HepG2 (cell line): ENCODE results near the gene CHST4. TPM values are rescaled to one million over a fixed set of nuclear protein-coding genes. Genes with fewer than 3 reads are reported as not detected.

Experiments used
- AGO1 ChIP-seq: fragments of 200-400 bp; formaldehyde crosslinking; IDR thresholded peaks from 2 replicates; pipeline ENCODE4 v1.6.1; 2017; ENCODE audit warnings: mild to moderate bottlenecking, low read depth, low read length, moderate library complexity; ENCODE audit not compliant: poor library complexity, severe bottlenecking
- CBFB ChIP-seq: sonication (generic); formaldehyde crosslinking; IDR thresholded peaks from 2 replicates; pipeline ENCODE4 v1.4.0; 2020; ENCODE audit warnings: missing genetic modification reagents
- ETV6 ChIP-seq: sonication (generic); formaldehyde crosslinking; conservative IDR thresholded peaks from 2 replicates; pipeline ENCODE4 v1.4.0; 2020; ENCODE audit warnings: missing genetic modification reagents
- NFE2L1 ChIP-seq: sonication (generic); formaldehyde crosslinking; IDR thresholded peaks from 2 replicates; pipeline ENCODE4 v1.4.0; 2020; ENCODE audit warnings: missing genetic modification reagents, mild to moderate bottlenecking, borderline replicate concordance
- ONECUT2 ChIP-seq: sonication (generic); formaldehyde crosslinking; IDR thresholded peaks from 2 replicates; pipeline ENCODE4 v1.4.0; 2020; ENCODE audit warnings: missing genetic modification reagents
- TRAFD1 ChIP-seq: sonication (generic); formaldehyde crosslinking; IDR thresholded peaks from 2 replicates; pipeline ENCODE4 v1.5.1; 2020; ENCODE audit warnings: missing genetic modification reagents, mild to moderate bottlenecking, borderline replicate concordance
- ZNF230 ChIP-seq: sonication (generic); formaldehyde crosslinking; IDR thresholded peaks from 2 replicates; pipeline ENCODE4 v1.4.0; 2020; ENCODE audit warnings: mild to moderate bottlenecking, missing genetic modification reagents
- ZNF296 ChIP-seq: sonication (generic); formaldehyde crosslinking; conservative IDR thresholded peaks from 2 replicates; pipeline ENCODE4 v1.5.0; 2020; ENCODE audit warnings: mild to moderate bottlenecking, missing genetic modification reagents
- ZNF572 ChIP-seq: sonication (generic); formaldehyde crosslinking; IDR thresholded peaks from 2 replicates; pipeline ENCODE4 v1.5.1; 2020; ENCODE audit warnings: mild to moderate bottlenecking, missing genetic modification reagents
- ZNF576 ChIP-seq: sonication (generic); formaldehyde crosslinking; IDR thresholded peaks from 2 replicates; pipeline ENCODE4 v1.4.0; 2020; ENCODE audit warnings: mild to moderate bottlenecking, missing genetic modification reagents
- ZNF775 ChIP-seq: sonication (generic); formaldehyde crosslinking; IDR thresholded peaks from 2 replicates; pipeline ENCODE4 v1.4.0; 2020; ENCODE audit warnings: missing genetic modification reagents, mild to moderate bottlenecking, moderate library complexity, borderline replicate concordance
- ZNF790 ChIP-seq: sonication (generic); formaldehyde crosslinking; IDR thresholded peaks from 2 replicates; pipeline ENCODE4 v1.8.0; 2022; ENCODE audit warnings: missing genetic modification reagents, mild to moderate bottlenecking, borderline replicate concordance
- polyA plus RNA-seq, 8 experiments: library from polyadenylated mRNA; depleted of rRNA in 3 of 8; stranded (reverse) in 7 of 8; unstranded in 1 of 8; fragments of >200 nt; fragmentation: Illumina TruSeq in 4 of 8; extraction: Trizol in 4 of 8; gene quantifications; 2 replicates each; pipeline versions ENCODE4 v1.2.1 to v1.2.3, GENCODE V29; 2011 to 2016; ENCODE audit warnings: low read depth in 4 of 8, missing spikeins in 1 of 8, mixed read lengths in 1 of 8; ENCODE audit not compliant: insufficient read depth in 1 of 8
- total RNA-seq, 5 experiments: library from RNA; depleted of rRNA; stranded (reverse); fragments of >200 nt; fragmentation: Illumina TruSeq; extraction: Trizol; gene quantifications; 2 replicates each; pipeline ENCODE4 v1.2.3, GENCODE V29; 2016; ENCODE audit warnings: low read depth in 1 of 5
- TF ChIP-seq, protein P1 (sequence below): IDR thresholded peaks from 2 replicates; pipeline ENCODE4 v1.6.1; 2016; ENCODE audit warnings: low read depth, control low read depth
- TF ChIP-seq, protein P2 (sequence below), 2 experiments: fragments of 450-650 bp in 1 of 2; sonication (generic) in 1 of 2; formaldehyde crosslinking in 1 of 2; IDR thresholded peaks; 2 replicates each; pipeline versions ENCODE4 v1.6.1 to v1.8.0; 2016 to 2022; ENCODE audit warnings: antibody characterized with exemption in 1 of 2, mild to moderate bottlenecking in 1 of 2, missing genetic modification reagents in 1 of 2

The CHST4 gene
- total and polyA plus RNA-seq, 2 of the 13 experiments (the other 11 are each of a cell fraction or from before 2014, with no cell fraction given) = not detected

DNA sequence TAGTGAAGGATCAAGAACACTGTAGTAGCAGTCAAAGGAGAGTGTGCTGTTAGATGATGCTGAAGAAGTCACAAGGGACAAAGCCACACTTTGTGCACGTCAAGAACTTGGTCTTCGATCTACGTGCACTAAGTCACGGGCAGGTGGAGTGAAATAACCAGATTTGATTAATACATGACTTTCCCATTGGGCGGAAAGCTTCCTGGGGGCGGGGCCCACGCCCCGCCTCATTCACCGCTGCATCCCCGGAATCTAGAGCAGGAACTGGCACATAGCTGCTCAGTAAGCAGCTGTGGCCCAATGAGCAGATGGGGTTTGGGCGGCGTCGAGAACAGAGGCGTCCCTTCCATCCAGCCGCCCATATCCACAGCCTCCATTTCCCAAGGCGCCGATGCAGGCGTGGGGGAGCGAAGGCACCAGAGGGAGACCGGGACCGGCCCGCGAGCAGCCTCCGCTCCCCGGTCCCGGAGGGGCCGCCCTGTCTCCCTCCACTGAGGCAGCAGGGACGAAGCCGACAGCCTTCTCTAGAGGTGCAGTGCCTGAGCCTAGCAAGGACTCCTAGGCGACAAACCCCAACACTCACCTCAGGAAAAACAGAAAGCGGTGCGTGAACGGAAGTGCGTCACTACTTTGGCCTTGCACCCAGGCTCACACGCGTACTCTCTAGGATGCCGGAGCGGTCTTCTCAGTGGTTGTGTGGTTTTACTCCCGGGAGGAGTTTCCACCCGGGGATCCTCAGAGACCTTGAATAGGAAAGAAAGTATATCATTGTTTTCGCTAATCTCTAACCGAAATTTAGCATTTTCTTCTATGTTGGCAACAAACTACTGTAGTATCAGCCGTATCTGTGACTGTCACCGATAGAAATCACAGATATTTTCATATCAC is 42.0 kb upstream of the CHST4 start (continued):
- TF ChIP-seq, protein P1, sequence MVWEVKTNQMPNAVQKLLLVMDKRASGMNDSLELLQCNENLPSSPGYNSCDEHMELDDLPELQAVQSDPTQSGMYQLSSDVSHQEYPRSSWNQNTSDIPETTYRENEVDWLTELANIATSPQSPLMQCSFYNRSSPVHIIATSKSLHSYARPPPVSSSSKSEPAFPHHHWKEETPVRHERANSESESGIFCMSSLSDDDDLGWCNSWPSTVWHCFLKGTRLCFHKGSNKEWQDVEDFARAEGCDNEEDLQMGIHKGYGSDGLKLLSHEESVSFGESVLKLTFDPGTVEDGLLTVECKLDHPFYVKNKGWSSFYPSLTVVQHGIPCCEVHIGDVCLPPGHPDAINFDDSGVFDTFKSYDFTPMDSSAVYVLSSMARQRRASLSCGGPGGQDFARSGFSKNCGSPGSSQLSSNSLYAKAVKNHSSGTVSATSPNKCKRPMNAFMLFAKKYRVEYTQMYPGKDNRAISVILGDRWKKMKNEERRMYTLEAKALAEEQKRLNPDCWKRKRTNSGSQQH (CRISPR knock-in tag) = peak; percentile 75; the same call in 1 of the 2 replicates
- TF ChIP-seq TRAFD1 (CRISPR knock-in tag) = 0 out of 2 replicates have a peak, but pooled peaks have one; percentile 79
- TF ChIP-seq, protein P2, sequence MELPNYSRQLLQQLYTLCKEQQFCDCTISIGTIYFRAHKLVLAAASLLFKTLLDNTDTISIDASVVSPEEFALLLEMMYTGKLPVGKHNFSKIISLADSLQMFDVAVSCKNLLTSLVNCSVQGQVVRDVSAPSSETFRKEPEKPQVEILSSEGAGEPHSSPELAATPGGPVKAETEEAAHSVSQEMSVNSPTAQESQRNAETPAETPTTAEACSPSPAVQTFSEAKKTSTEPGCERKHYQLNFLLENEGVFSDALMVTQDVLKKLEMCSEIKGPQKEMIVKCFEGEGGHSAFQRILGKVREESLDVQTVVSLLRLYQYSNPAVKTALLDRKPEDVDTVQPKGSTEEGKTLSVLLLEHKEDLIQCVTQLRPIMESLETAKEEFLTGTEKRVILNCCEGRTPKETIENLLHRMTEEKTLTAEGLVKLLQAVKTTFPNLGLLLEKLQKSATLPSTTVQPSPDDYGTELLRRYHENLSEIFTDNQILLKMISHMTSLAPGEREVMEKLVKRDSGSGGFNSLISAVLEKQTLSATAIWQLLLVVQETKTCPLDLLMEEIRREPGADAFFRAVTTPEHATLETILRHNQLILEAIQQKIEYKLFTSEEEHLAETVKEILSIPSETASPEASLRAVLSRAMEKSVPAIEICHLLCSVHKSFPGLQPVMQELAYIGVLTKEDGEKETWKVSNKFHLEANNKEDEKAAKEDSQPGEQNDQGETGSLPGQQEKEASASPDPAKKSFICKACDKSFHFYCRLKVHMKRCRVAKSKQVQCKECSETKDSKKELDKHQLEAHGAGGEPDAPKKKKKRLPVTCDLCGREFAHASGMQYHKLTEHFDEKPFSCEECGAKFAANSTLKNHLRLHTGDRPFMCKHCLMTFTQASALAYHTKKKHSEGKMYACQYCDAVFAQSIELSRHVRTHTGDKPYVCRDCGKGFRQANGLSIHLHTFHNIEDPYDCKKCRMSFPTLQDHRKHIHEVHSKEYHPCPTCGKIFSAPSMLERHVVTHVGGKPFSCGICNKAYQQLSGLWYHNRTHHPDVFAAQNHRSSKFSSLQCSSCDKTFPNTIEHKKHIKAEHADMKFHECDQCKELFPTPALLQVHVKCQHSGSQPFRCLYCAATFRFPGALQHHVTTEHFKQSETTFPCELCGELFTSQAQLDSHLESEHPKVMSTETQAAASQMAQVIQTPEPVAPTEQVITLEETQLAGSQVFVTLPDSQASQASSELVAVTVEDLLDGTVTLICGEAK (IDR thresholded peaks at IDR 0.05) = peak; percentile 48
- TF ChIP-seq, protein P2 (CRISPR knock-in tag; IDR thresholded peaks at IDR 0.05) = peak; percentile 89
- TF ChIP-seq ZNF576 (CRISPR knock-in tag) = no peak
- TF ChIP-seq ZNF572 (CRISPR knock-in tag) = no peak
- peak; percentile 72; the same call in 1 of the 2 replicates for TF ChIP-seq CBFB (CRISPR knock-in tag)
- TF ChIP-seq ZNF296 (CRISPR knock-in tag) = 0 out of 2 replicates have a peak, but pooled peaks have one; percentile 56
- peak; percentile 38; the same call in 1 of the 2 replicates for TF ChIP-seq ZNF775 (CRISPR knock-in tag)
- TF ChIP-seq ZNF230 = peak; percentile 78; the same call in 1 of the 2 replicates
- peak; percentile 79 for TF ChIP-seq ETV6
- peak; percentile 57; the same call in 1 of the 2 replicates for TF ChIP-seq NFE2L1 (CRISPR knock-in tag)
- TF ChIP-seq AGO1 = peak; percentile 72
- no peak for TF ChIP-seq ONECUT2 (CRISPR knock-in tag)
- TF ChIP-seq ZNF790 (CRISPR knock-in tag) = peak; percentile 64; the same call in 1 of the 2 replicates
